ENCODE data around the gene MS4A14.
"Not testable (repeated sequence)": the region's sequence is repeated elsewhere in the genome, so short reads cannot be mapped to it uniquely, and the experiment has no call there.

The MS4A14 gene

GRCh38 chr11:60396382-60396781, at the start of gene MS4A14:
Gene MS4A14, plus strand, starts transcription at chr11:60396459. Its CDS starts 120 bp downstream, at chr11:60396579.
- no peak for DNase-seq (ENCODE audit: low spot score)

GRCh38 chr11:60347084-60347797, 49.0 kb upstream of the MS4A14 start:
- DNase-seq (ENCODE audit: low spot score), result no peak

- DNase-seq (ENCODE audit: low spot score), result no peak
These were observed 48.1 kb upstream of the MS4A14 start for GRCh38 chr11:60348116-60348515.

GRCh38 chr11:60349990-60350389, 46.3 kb upstream of the MS4A14 start:
- no peak for DNase-seq (ENCODE audit: low spot score)

GRCh38 chr11:60357771-60358170, 38.5 kb upstream of the MS4A14 start:
- DNase-seq (ENCODE audit: low spot score), result no peak

- DNase-seq (ENCODE audit: low spot score), result no peak
These were observed 35.6 kb upstream of the MS4A14 start for GRCh38 chr11:60360621-60361020.

- no peak for DNase-seq (ENCODE audit: low spot score)
These were observed 34.0 kb upstream of the MS4A14 start for GRCh38 chr11:60362241-60362640.

GRCh38 chr11:60363542-60364470, 32.5 kb upstream of the MS4A14 start:
- peak; percentile 60 for DNase-seq (ENCODE audit: low spot score)

- DNase-seq (ENCODE audit: low spot score), result not testable (repeated sequence)
These were observed 29.9 kb upstream of the MS4A14 start for GRCh38 chr11:60366262-60366904.

GRCh38 chr11:60367009-60367408, 29.2 kb upstream of the MS4A14 start:
- no peak for DNase-seq (ENCODE audit: low spot score)

- DNase-seq (ENCODE audit: low spot score), result no peak
These were observed 28.4 kb upstream of the MS4A14 start for GRCh38 chr11:60367896-60368295.

- DNase-seq (ENCODE audit: low spot score), result no peak
These were observed 25.9 kb upstream of the MS4A14 start for GRCh38 chr11:60370252-60370810.

- DNase-seq (ENCODE audit: low spot score), result peak; percentile 10
These were observed 25.4 kb upstream of the MS4A14 start for GRCh38 chr11:60370811-60371298.

GRCh38 chr11:60371386-60371785, 24.9 kb upstream of the MS4A14 start:
- no peak for DNase-seq (ENCODE audit: low spot score)

GRCh38 chr11:60371854-60372253, 24.4 kb upstream of the MS4A14 start:
- DNase-seq (ENCODE audit: low spot score), result no peak

- DNase-seq (ENCODE audit: low spot score), result no peak
These were observed 23.5 kb upstream of the MS4A14 start for GRCh38 chr11:60372767-60373166.

GRCh38 chr11:60375316-60375715, 20.9 kb upstream of the MS4A14 start:
- no peak for DNase-seq (ENCODE audit: low spot score)

GRCh38 chr11:60376601-60377000, 19.7 kb upstream of the MS4A14 start:
- no peak for DNase-seq (ENCODE audit: low spot score)

GRCh38 chr11:60377401-60378136, 18.7 kb upstream of the MS4A14 start:
- no peak for DNase-seq (ENCODE audit: low spot score)

GRCh38 chr11:60378354-60378753, 17.9 kb upstream of the MS4A14 start, which contains the start of gene MS4A7:
Gene MS4A7, plus strand, starts transcription at chr11:60378532. Its CDS starts 4,610 bp downstream, at chr11:60383142.
- peak; percentile 30 for DNase-seq (ENCODE audit: low spot score)

GRCh38 chr11:60389279-60389910, 6.9 kb upstream of the MS4A14 start:
- no peak for DNase-seq (ENCODE audit: low spot score)
